Trophoblast cell (in vitro differentiated cells and primary cell): ENCODE results near the gene TSR1.

Source experiments
- DNase-seq, 2 donors: peaks; one replicate each; pipeline ENCODE4 v3.0.0-alpha.2; 2016
- H2AFZ ChIP-seq: 2 replicates; pipeline ENCODE4 v1.6.1; 2013; ENCODE audit warnings: low read length, moderate library complexity, mild to moderate bottlenecking; ENCODE audit not compliant: insufficient read depth, poor library complexity
- H2AK5ac ChIP-seq: 2 replicates; pipeline ENCODE4 v1.6.1; 2013; ENCODE audit warnings: mild to moderate bottlenecking, low read length
- H2BK120ac ChIP-seq: 2 replicates; pipeline ENCODE4 v1.6.1; 2013; ENCODE audit warnings: low read length, mild to moderate bottlenecking, moderate library complexity; ENCODE audit not compliant: insufficient read depth, poor library complexity
- H2BK12ac ChIP-seq: 2 replicates; pipeline ENCODE4 v1.6.1; 2013; ENCODE audit warnings: mild to moderate bottlenecking, low read length, moderate library complexity
- H2BK5ac ChIP-seq: 2 replicates; pipeline ENCODE4 v1.6.1; 2013; ENCODE audit warnings: low read length, low read depth, moderate library complexity, mild to moderate bottlenecking; ENCODE audit not compliant: poor library complexity
- H3K14ac ChIP-seq: 2 replicates; pipeline ENCODE4 v1.6.1; 2013; ENCODE audit warnings: mild to moderate bottlenecking, low read length
- H3K18ac ChIP-seq: 2 replicates; pipeline ENCODE4 v1.6.1; 2013; ENCODE audit warnings: mild to moderate bottlenecking, low read length
- H3K23ac ChIP-seq: 2 replicates; pipeline ENCODE4 v1.6.1; 2013; ENCODE audit warnings: low read length
- H3K27ac ChIP-seq: 2 replicates; pipeline ENCODE4 v1.5.1; 2013; ENCODE audit warnings: low read depth, mild to moderate bottlenecking, inconsistent platforms, low read length, moderate library complexity
- H3K27me3 ChIP-seq: 2 replicates; pipeline ENCODE4 v1.6.1; 2013; ENCODE audit warnings: inconsistent platforms, mild to moderate bottlenecking, low read length, moderate library complexity; ENCODE audit not compliant: insufficient read depth
- H3K36me3 ChIP-seq, 2 experiments: 1 replicate in 1 of 2; 2 replicates in 1 of 2; pipeline ENCODE4 v1.6.1; 2013; ENCODE audit warnings: low read length in 2 of 2, mild to moderate bottlenecking in 2 of 2, moderate library complexity in 1 of 2; ENCODE audit not compliant: insufficient read depth in 2 of 2, control insufficient read depth in 1 of 2
- H3K4ac ChIP-seq: 2 replicates; pipeline ENCODE4 v1.6.1; 2013; ENCODE audit warnings: low read depth, mild to moderate bottlenecking, low read length, moderate library complexity
- H3K4me1 ChIP-seq, 2 experiments: 1 replicate in 1 of 2; 2 replicates in 1 of 2; pipeline ENCODE4 v1.6.1; 2013; ENCODE audit warnings: low read length in 2 of 2, mild to moderate bottlenecking in 2 of 2, moderate library complexity in 1 of 2; ENCODE audit not compliant: insufficient read depth in 2 of 2, control insufficient read depth in 1 of 2
- H3K4me2 ChIP-seq: 2 replicates; pipeline ENCODE4 v1.6.1; 2013; ENCODE audit warnings: inconsistent platforms, mild to moderate bottlenecking, low read length, moderate library complexity
- H3K4me3 ChIP-seq: 2 replicates; pipeline ENCODE4 v1.5.1; 2013; ENCODE audit warnings: mild to moderate bottlenecking, low read depth, low read length, inconsistent platforms
- H3K79me1 ChIP-seq: one replicate; pipeline ENCODE4 v1.6.1; 2013; ENCODE audit warnings: low read length
- H3K79me2 ChIP-seq: 2 replicates; pipeline ENCODE4 v1.6.1; 2013; ENCODE audit warnings: low read length, mild to moderate bottlenecking; ENCODE audit not compliant: control insufficient read depth, insufficient read depth, poor library complexity
- H3K9ac ChIP-seq: 2 replicates; pipeline ENCODE4 v1.6.1; 2013; ENCODE audit warnings: mild to moderate bottlenecking, low read length
- H3K9me3 ChIP-seq: 2 replicates; pipeline ENCODE4 v1.6.1; 2013; ENCODE audit warnings: low read depth, mild to moderate bottlenecking, control low read depth, inconsistent platforms, low read length; ENCODE audit not compliant: insufficient read depth
- H4K12ac ChIP-seq: 2 replicates; pipeline ENCODE4 v1.6.1; 2013; ENCODE audit warnings: low read depth, mild to moderate bottlenecking, low read length, moderate library complexity
- H4K8ac ChIP-seq: 2 replicates; pipeline ENCODE4 v1.6.1; 2013; ENCODE audit warnings: low read depth, mild to moderate bottlenecking, low read length, moderate library complexity
- H4K91ac ChIP-seq: one replicate; pipeline ENCODE4 v1.6.1; 2013; ENCODE audit warnings: low read depth, mild to moderate bottlenecking, low read length, moderate library complexity
- WGBS: extraction: QIAGEN DNeasy Blood & Tissue Kit; methylation state at CpG from one replicate; pipeline ENCODE4 v1.1.7; 2013; ENCODE audit warnings: missing lambda C conversion rate; ENCODE audit not compliant: insufficient read length, insufficient coverage; ENCODE audit errors: extremely low coverage; 5-methylcytosine and 5-hydroxymethylcytosine counted together

TSR1 gene

DNA sequence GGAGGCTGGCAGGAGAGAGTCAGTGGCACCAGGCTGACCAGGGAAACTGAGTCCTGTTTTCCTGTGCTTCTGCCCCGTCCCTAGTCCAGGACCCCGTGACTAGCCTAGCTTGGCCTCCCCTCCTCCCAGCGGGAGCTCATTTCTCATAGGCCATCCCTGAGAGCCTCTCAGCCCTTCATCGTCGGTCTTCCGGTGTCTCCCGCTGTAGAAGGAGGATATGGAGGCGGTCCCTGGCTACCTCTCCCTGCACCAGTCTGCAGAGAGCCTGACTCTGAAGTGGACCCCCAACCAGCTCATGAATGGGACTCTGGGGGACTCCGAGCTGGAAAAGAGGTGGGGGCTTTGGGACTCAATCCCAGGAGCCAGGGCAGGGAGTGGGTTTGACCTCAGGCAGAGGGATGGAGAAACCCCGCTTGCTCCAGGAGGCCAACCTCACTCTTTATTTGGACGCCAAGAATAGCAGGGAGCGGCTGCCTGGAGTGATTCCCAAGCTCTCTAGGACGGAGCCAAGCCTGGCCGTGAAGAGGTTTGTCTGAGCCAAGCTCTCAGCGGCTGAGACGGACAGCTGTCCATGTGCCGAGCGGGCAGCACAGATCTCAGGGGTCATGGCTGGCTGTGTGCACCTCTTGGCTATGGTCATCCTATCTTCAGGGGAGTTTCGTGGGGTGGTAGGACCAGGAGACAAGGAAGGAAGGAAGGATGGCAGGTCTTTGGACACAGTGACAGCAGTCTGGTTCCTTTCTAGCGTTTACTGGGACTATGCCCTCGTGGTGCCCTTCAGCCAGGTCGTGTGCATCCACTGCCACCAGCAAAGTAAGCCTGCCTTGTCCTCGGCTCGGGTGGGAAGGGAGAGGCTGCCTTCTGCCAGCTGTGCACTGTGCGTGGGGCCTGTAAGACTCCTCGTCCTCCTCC is 27.9 kb upstream of the TSR1 start:
- no peak overlapping the region for H3K4ac ChIP-seq
- no peak overlapping the region for H4K12ac ChIP-seq
- H2BK5ac ChIP-seq = no peak overlapping the region
- H3K79me1 ChIP-seq = no peaks in the 10 kb centered on the region
- H2AK5ac ChIP-seq = no peak overlapping the region
- H2AFZ ChIP-seq = no peak overlapping the region
- no peak overlapping the region for H2BK120ac ChIP-seq
- H3K23ac ChIP-seq = no peak overlapping the region
- no CpG with 5 or more reads among the region's 26 CpGs for WGBS
- no peak overlapping the region for H3K4me2 ChIP-seq
- DNase-seq = no peak
- H3K14ac ChIP-seq = no peak overlapping the region
- H3K18ac ChIP-seq = no peak overlapping the region
- no peak overlapping the region for H2BK12ac ChIP-seq
- no peak overlapping the region for H3K4me3 ChIP-seq
- H3K36me3 ChIP-seq = peaks cover 56 to 67% of the 10 kb centered on the region in 2 experiments
- H3K27ac ChIP-seq = no peak overlapping the region
- H3K9me3 ChIP-seq = peaks cover 1% of the 10 kb centered on the region
- H3K27me3 ChIP-seq = no peaks in the 10 kb centered on the region
- H4K8ac ChIP-seq = no peak overlapping the region
- no peaks in the 10 kb centered on the region for H3K4me1 ChIP-seq
- no peak overlapping the region for H4K91ac ChIP-seq
- no peak overlapping the region for H3K9ac ChIP-seq
- H3K79me2 ChIP-seq = no peaks in the 10 kb centered on the region

DNA sequence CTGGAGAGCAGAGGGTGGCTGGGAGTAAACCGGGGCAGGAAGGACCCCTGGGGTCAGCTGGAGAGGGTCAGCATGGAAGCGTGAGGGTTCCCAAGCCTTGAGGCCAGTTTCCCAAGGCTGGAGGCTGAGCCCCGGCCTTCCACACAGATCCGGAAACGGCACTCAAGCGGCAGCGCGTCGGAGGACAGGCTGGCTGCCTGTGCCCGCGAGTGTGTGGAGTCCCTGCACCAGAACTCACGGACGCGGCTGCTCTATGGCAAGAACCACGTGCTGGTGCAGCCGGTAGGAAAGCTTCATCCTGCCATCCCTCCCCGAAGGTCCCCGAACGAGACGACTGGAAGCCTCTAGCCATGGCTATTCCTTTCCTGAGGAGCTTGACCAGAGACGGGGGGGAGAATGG is 27.1 kb upstream of the TSR1 start:
- Histone ChIP-seq H4K91ac (no peak overlapping the region), H3K4me3 (no peak overlapping the region), H2AFZ (no peak overlapping the region), H3K27ac (no peak overlapping the region), H3K18ac (no peak overlapping the region), H3K4me2 (no peak overlapping the region), H3K14ac (no peak overlapping the region), H3K79me2 (no peaks in the 10 kb centered on the region), H3K79me1 (no peaks in the 10 kb centered on the region), H2BK120ac (no peak overlapping the region), H3K23ac (no peak overlapping the region), H2BK12ac (no peak overlapping the region), H3K4me1 (no peaks in the 10 kb centered on the region), H3K36me3 (peaks cover 53 to 67% of the 10 kb centered on the region in 2 experiments), H4K8ac (no peak overlapping the region), H2BK5ac (no peak overlapping the region), H3K27me3 (no peaks in the 10 kb centered on the region), H3K4ac (no peak overlapping the region), H4K12ac (no peak overlapping the region), H3K9ac (no peak overlapping the region), H3K9me3 (peaks cover 1% of the 10 kb centered on the region), H2AK5ac (no peak overlapping the region)
- no CpG with 5 or more reads among the region's 21 CpGs for WGBS
- DNase-seq = no peak

DNA sequence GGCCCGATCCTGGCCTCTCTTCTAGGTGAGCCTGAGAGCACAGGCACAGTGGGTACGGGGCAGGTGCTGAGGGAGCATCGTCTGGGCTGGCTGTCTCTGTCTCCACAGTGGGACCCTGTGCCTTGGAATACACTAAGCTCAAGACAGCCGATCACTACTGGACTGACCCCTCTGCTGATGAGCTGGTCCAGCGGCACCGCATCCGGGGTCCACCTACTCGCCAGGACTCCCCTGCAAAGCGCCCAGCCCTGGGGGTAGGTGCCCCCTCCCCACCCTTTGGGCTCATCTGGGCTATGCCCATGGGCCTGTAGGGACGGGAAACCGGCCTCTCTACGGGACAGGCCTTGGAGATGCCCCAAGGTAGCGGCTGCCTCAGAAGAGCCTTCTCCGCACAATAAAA is 26.6 kb upstream of the TSR1 start:
- no peak for DNase-seq
- H3K36me3 ChIP-seq = peaks cover 52 to 69% of the 10 kb centered on the region in 2 experiments
- no peaks in the 10 kb centered on the region for H3K79me1 ChIP-seq
- H3K14ac ChIP-seq = no peak overlapping the region
- no peak overlapping the region for H3K4me2 ChIP-seq
- no peak overlapping the region for H3K4ac ChIP-seq
- H2BK12ac ChIP-seq = no peak overlapping the region
- H3K27me3 ChIP-seq = no peaks in the 10 kb centered on the region
- no peak overlapping the region for H2BK5ac ChIP-seq
- no peak overlapping the region for H4K91ac ChIP-seq
- no peak overlapping the region for H3K9ac ChIP-seq
- H4K12ac ChIP-seq = no peak overlapping the region
- no peak overlapping the region for H3K23ac ChIP-seq
- H3K4me3 ChIP-seq = no peak overlapping the region
- H3K9me3 ChIP-seq = peaks cover 1% of the 10 kb centered on the region
- H3K79me2 ChIP-seq = no peaks in the 10 kb centered on the region
- H4K8ac ChIP-seq = no peak overlapping the region
- no peak overlapping the region for H3K18ac ChIP-seq
- H2BK120ac ChIP-seq = no peak overlapping the region
- no peaks in the 10 kb centered on the region for H3K4me1 ChIP-seq
- H2AFZ ChIP-seq = no peak overlapping the region
- no peak overlapping the region for H3K27ac ChIP-seq
- no CpG with 5 or more reads among the region's 14 CpGs for WGBS
- H2AK5ac ChIP-seq = no peak overlapping the region

DNA sequence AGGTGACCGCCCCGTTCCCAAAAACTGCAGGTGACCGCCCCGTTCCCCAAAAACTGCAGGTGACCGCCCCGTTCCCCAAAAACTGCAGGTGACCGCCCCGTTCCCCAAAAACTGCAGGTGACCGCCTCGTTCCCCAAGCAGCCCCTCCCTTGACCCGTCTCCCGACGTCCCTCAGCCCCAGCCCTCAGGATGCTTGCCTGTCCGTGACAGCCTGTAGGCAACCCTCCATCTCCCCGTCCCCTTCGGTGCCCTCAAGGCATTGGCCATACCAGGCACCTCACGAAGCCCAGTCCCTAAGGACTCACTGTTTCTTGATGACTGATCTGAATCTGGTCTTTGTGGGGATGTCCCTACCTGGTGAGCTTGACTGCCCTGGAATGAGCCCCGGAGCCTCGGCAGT is 26.2 kb upstream of the TSR1 start:
- Histone ChIP-seq H2BK5ac (no peak overlapping the region), H3K9ac (no peak overlapping the region), H3K27ac (no peak overlapping the region), H3K18ac (no peak overlapping the region), H4K91ac (no peak overlapping the region), H3K9me3 (peaks cover 1% of the 10 kb centered on the region), H2AFZ (no peak overlapping the region), H3K27me3 (no peaks in the 10 kb centered on the region), H2AK5ac (no peak overlapping the region), H3K4ac (no peak overlapping the region), H4K8ac (no peak overlapping the region), H2BK12ac (no peak overlapping the region), H3K79me2 (no peaks in the 10 kb centered on the region), H3K4me3 (no peak overlapping the region), H3K14ac (no peak overlapping the region), H3K4me2 (no peak overlapping the region), H3K4me1 (no peaks in the 10 kb centered on the region), H3K79me1 (no peaks in the 10 kb centered on the region), H3K23ac (no peak overlapping the region), H4K12ac (no peak overlapping the region), H3K36me3 (peaks cover 54 to 68% of the 10 kb centered on the region in 2 experiments), H2BK120ac (no peak overlapping the region)
- no CpG with 5 or more reads among the region's 19 CpGs for WGBS
- DNase-seq = no peak
